CD14-positive monocyte (primary cell): ENCODE data around the gene SEPTIN7. TPM values are rescaled to one million over a fixed set of nuclear protein-coding genes. Genes with fewer than 3 reads are reported as not detected.

Source experiments
- DNase-seq, 3 donors: peaks; one replicate each; pipeline ENCODE4 v3.0.0-alpha.2; 2011 to 2022
- H2AFZ ChIP-seq: 2 replicates; pipeline ENCODE4 v1.6.0; 2012; ENCODE audit warnings: mild to moderate bottlenecking, low read depth, low read length, inconsistent platforms; ENCODE audit not compliant: insufficient read depth, poor library complexity, severe bottlenecking
- H3K27ac ChIP-seq, 2 donors: 1 replicate in 1 of 2; 2 replicates in 1 of 2; pipeline ENCODE4 v1.5.1; 2012 to 2013; ENCODE audit warnings: low read length in 2 of 2, control low read depth in 1 of 2, inconsistent platforms in 1 of 2, low read depth in 1 of 2, mild to moderate bottlenecking in 1 of 2
- H3K27me3 ChIP-seq, 2 donors: one replicate each; pipeline versions ENCODE4 v1.6.0 to v1.6.1; 2011 to 2013; ENCODE audit warnings: low read length in 2 of 2; ENCODE audit not compliant: control insufficient read depth in 2 of 2, insufficient read depth in 2 of 2
- H3K36me3 ChIP-seq, 2 donors: replicated peaks in 1 of 2; 1 replicate in 1 of 2; 2 replicates in 1 of 2; pipeline versions ENCODE4 v1.5.1 to v1.6.1; 2012 to 2013; ENCODE audit warnings: low read length in 2 of 2, control low read depth in 1 of 2, inconsistent platforms in 1 of 2, mild to moderate bottlenecking in 1 of 2; ENCODE audit not compliant: insufficient read depth in 2 of 2, control insufficient read depth in 1 of 2
- H3K4me1 ChIP-seq, 2 donors: 1 replicate in 1 of 2; 2 replicates in 1 of 2; pipeline versions ENCODE4 v1.5.1 to v1.6.1; 2012 to 2013; ENCODE audit warnings: low read length in 2 of 2, control low read depth in 1 of 2, inconsistent platforms in 1 of 2, mild to moderate bottlenecking in 1 of 2, moderate library complexity in 1 of 2; ENCODE audit not compliant: insufficient read depth in 2 of 2, control insufficient read depth in 1 of 2
- H3K4me2 ChIP-seq: replicated peaks from 2 replicates; pipeline ENCODE3; 2012; ENCODE audit warnings: low read length, moderate library complexity, mild to moderate bottlenecking; ENCODE audit not compliant: poor library complexity, severe bottlenecking; ENCODE audit errors: extremely low read depth
- H3K4me3 ChIP-seq, 3 experiments: fragments of 200-600 bp in 1 of 3; sonication (generic) in 1 of 3; replicated peaks in 1 of 3; 1 replicate in 2 of 3; 2 replicates in 1 of 3; pipeline ENCODE4 v1.5.1; 2011 to 2013; ENCODE audit warnings: low read length in 3 of 3, mild to moderate bottlenecking in 3 of 3, control low read depth in 2 of 3, low read depth in 2 of 3, inconsistent platforms in 1 of 3, moderate library complexity in 1 of 3
- H3K79me2 ChIP-seq: 2 replicates; pipeline ENCODE4 v1.6.0; 2012; ENCODE audit warnings: mild to moderate bottlenecking, control low read depth, inconsistent platforms, low read length, moderate library complexity; ENCODE audit not compliant: insufficient read depth
- H3K9ac ChIP-seq: 2 replicates; pipeline ENCODE4 v1.6.0; 2017; ENCODE audit warnings: low read length, mild to moderate bottlenecking; ENCODE audit not compliant: insufficient read depth, poor library complexity, severe bottlenecking
- H3K9me3 ChIP-seq, 2 donors: replicated peaks in 1 of 2; 1 replicate in 1 of 2; 2 replicates in 1 of 2; pipeline versions ENCODE4 v1.5.1 to v1.6.1; 2012 to 2013; ENCODE audit warnings: low read length in 2 of 2, control low read depth in 1 of 2; ENCODE audit not compliant: control insufficient read depth in 1 of 2, insufficient read depth in 1 of 2
- H4K20me1 ChIP-seq: 2 replicates; pipeline ENCODE4 v1.6.0; 2012; ENCODE audit warnings: mild to moderate bottlenecking, low read length, control low read depth, moderate library complexity; ENCODE audit not compliant: insufficient read depth
- H3K27ac Mint-ChIP-seq, 7 donors: one replicate each; pipeline ENCODE4 v1.8.0; 2020; ENCODE audit warnings: mild to moderate bottlenecking in 7 of 7, mixed read lengths in 7 of 7, moderate library complexity in 6 of 7, inconsistent platforms in 2 of 7
- H3K27me3 Mint-ChIP-seq, 3 donors: one replicate each; pipeline ENCODE4 v1.8.0; 2021 to 2022; ENCODE audit warnings: low read depth in 3 of 3, mild to moderate bottlenecking in 3 of 3, mixed read lengths in 3 of 3, moderate library complexity in 3 of 3, inconsistent platforms in 1 of 3
- H3K36me3 Mint-ChIP-seq, 2 donors: one replicate each; pipeline ENCODE4 v1.8.0; 2020; ENCODE audit warnings: mixed read lengths in 2 of 2, inconsistent platforms in 1 of 2, mild to moderate bottlenecking in 1 of 2
- H3K4me1 Mint-ChIP-seq: one replicate; pipeline ENCODE4 v1.8.0; 2020; ENCODE audit warnings: mild to moderate bottlenecking, mixed read lengths
- H3K4me3 Mint-ChIP-seq, 2 donors: one replicate each; pipeline ENCODE4 v1.8.0; 2020; ENCODE audit warnings: mild to moderate bottlenecking in 2 of 2, mixed read lengths in 2 of 2, moderate library complexity in 1 of 2
- H3K9me3 Mint-ChIP-seq, 7 donors: one replicate each; pipeline ENCODE4 v1.8.0; 2020 to 2022; ENCODE audit warnings: mixed read lengths in 7 of 7, mild to moderate bottlenecking in 6 of 7, moderate library complexity in 6 of 7, inconsistent platforms in 2 of 7
- CTCF ChIP-seq: fragments of 200-600 bp; IDR thresholded peaks from one replicate; pipeline ENCODE4 v1.8.0; 2022; ENCODE audit warnings: antibody characterized with exemption, mild to moderate bottlenecking
- WGBS: methylation state at CpG from one replicate; pipeline ENCODE4 v1.1.5; 2013; ENCODE audit warnings: missing lambda C conversion rate; ENCODE audit not compliant: insufficient coverage; 5-methylcytosine and 5-hydroxymethylcytosine counted together
- intact Hi-C, 2 donors: fragments of 100-400 bp; cut with micrococcal nuclease; formaldehyde crosslinking; loops; one replicate each; pipeline versions ENCODE4 v1.15.0 to v1.15.1; 2023
- polyA plus RNA-seq, 3 donors: library from polyadenylated mRNA; depleted of rRNA in 1 of 3; unstranded in 2 of 3; stranded (reverse) in 1 of 3; fragments of 300-500 nt in 2 of 3; fragments of >200 nt in 1 of 3; fragmentation: Illumina TruSeq in 2 of 3; gene quantifications; 1 replicate in 2 of 3; 2 replicates in 1 of 3; pipeline ENCODE4 v1.2.3, GENCODE V29; 2012 to 2021

Gene SEPTIN7
- polyA plus RNA-seq, 3 donors, result 60.9 to 322 (median 224) TPM

GRCh38 chr7:35762781-35763180 lies 38.1 kb upstream of the SEPTIN7 start:
- Mint-ChIP-seq H3K4me1 (no peaks in the 10 kb centered on the region), H3K27me3 (peaks cover 0 to 5% (median 2%) of the 10 kb centered on the region in 3 donors), H3K4me3 (no peak overlapping the region), H3K27ac (no peak overlapping the region), H3K36me3 (no peaks in the 10 kb centered on the region), H3K9me3 (peaks cover 0 to 9% (median 3%) of the 10 kb centered on the region in 7 donors)
- H4K20me1 ChIP-seq, result no peaks in the 10 kb centered on the region
- no peaks in the 10 kb centered on the region for H3K9me3 ChIP-seq
- H3K4me1 ChIP-seq, result no peaks in the 10 kb centered on the region
- H3K4me2 ChIP-seq, result no peak overlapping the region
- no peaks in the 10 kb centered on the region for H3K36me3 ChIP-seq
- H2AFZ ChIP-seq, result no peak overlapping the region
- WGBS, result no CpG with 5 or more reads among the region's 3 CpGs
- no peaks in the 10 kb centered on the region for H3K79me2 ChIP-seq
- no peak for DNase-seq
- H3K27me3 ChIP-seq, result no peaks in the 10 kb centered on the region
- intact Hi-C loops, result no loop called here
- H3K27ac ChIP-seq, result no peak overlapping the region
- no peak for TF ChIP-seq CTCF
- H3K9ac ChIP-seq, result no peak overlapping the region
- no peak overlapping the region for H3K4me3 ChIP-seq

- H3K9ac ChIP-seq, result no peak overlapping the region
- no peak overlapping the region for H2AFZ ChIP-seq
- no peaks in the 10 kb centered on the region for H3K9me3 ChIP-seq
- H3K36me3 Mint-ChIP-seq, result no peaks in the 10 kb centered on the region
- TF ChIP-seq CTCF, result no peak
- H3K27me3 Mint-ChIP-seq, result peaks cover 0 to 2% (median 2%) of the 10 kb centered on the region in 3 donors
- no peaks in the 10 kb centered on the region for H3K4me1 ChIP-seq
- no peak overlapping the region for H3K27ac ChIP-seq
- no peak overlapping the region for H3K4me3 Mint-ChIP-seq
- 96% methylated on average over 20 of the region's 20 CpGs for WGBS
- H3K27ac Mint-ChIP-seq, result no peak overlapping the region
- no peaks in the 10 kb centered on the region for H3K27me3 ChIP-seq
- H3K4me1 Mint-ChIP-seq, result no peaks in the 10 kb centered on the region
- H3K4me3 ChIP-seq, result no peak overlapping the region
- no peaks in the 10 kb centered on the region for H3K36me3 ChIP-seq
- peaks cover 0 to 11% (median 5%) of the 10 kb centered on the region in 7 donors for H3K9me3 Mint-ChIP-seq
- H3K4me2 ChIP-seq, result no peak overlapping the region
- no peaks in the 10 kb centered on the region for H3K79me2 ChIP-seq
- DNase-seq, result no peak
- H4K20me1 ChIP-seq, result no peaks in the 10 kb centered on the region
- intact Hi-C loops, result no loop called here
Measured at GRCh38 chr7:35768346-35768745, 32.5 kb upstream of the SEPTIN7 start.
